GM12878 (cell line): ENCODE results near the gene ARRB2. TPM values are rescaled to one million over a fixed set of nuclear protein-coding genes. Genes with fewer than 3 reads are reported as not detected.

ENCODE experiments used
- ATAC-seq: fragments of 200-7000 bp; cut with Tn5 transposase; 3 replicates; pipeline ENCODE4 v1.9.1; 2020; ENCODE audit warnings: mild to moderate bottlenecking, moderate library complexity
- BruUV-seq: library from RNA; stranded (reverse); fragments of 400-500 nt; replicated peaks from 2 replicates; lab custom pipeline; 2021; lab: Mats Ljungman, UMichigan
- CTCF ChIA-PET: fragments of 300-600 bp; sonication (Branson Sonifier 250); formaldehyde crosslinking; extraction: SDS; loops from one replicate; lab custom pipeline; 2021; ENCODE audit warnings: inconsistent platforms; lab: Yijun Ruan, JAX
- POLR2A ChIA-PET: fragments of 350-600 bp; formaldehyde crosslinking; extraction: SDS; loops from one replicate; lab custom pipeline; 2021; ENCODE audit warnings: inconsistent platforms; lab: Charles Lee
- RAD21 ChIA-PET: fragments of 300-600 bp; sonication (Branson Sonifier 250); formaldehyde crosslinking; loops from one replicate; lab custom pipeline; 2023; ENCODE audit warnings: antibody characterized with exemption; ENCODE audit not compliant: unreplicated experiment; lab: Charles Lee
- SMC1A ChIA-PET: fragments of 300-600 bp; sonication (Branson Sonifier 250); formaldehyde crosslinking; loops from one replicate; lab custom pipeline; 2023; ENCODE audit not compliant: unreplicated experiment, uncharacterized antibody; lab: Charles Lee
- DNase-seq: peaks from one replicate; pipeline ENCODE4 v3.0.0-alpha.2; 2011; ENCODE audit warnings: low read depth, low spot score
- FAIRE-seq: peaks from 3 replicates; lab custom pipeline; 2011; peaks lifted over from hg19 to GRCh38; lab: Jason Lieb, UNC
- H2AFZ ChIP-seq: 2 replicates; pipeline ENCODE4 v1.6.0; 2011; ENCODE audit warnings: low read depth, low read length, control low read depth; ENCODE audit not compliant: control insufficient read depth
- H3K27ac ChIP-seq: 2 replicates; pipeline ENCODE4 v1.5.1; 2011; ENCODE audit warnings: control low read depth; ENCODE audit not compliant: control insufficient read depth, insufficient read depth
- H3K27me3 ChIP-seq, 2 experiments: replicated peaks in 1 of 2; 2 replicates each; pipeline versions ENCODE4 v1.6.0 to v1.6.1; 2011; ENCODE audit warnings: low read length in 1 of 2; ENCODE audit not compliant: control insufficient read depth in 2 of 2, insufficient read depth in 2 of 2
- H3K36me3 ChIP-seq, 2 experiments: 2 replicates each; pipeline ENCODE4 v1.5.1; 2011; ENCODE audit warnings: low read length in 1 of 2; ENCODE audit not compliant: control insufficient read depth in 2 of 2, insufficient read depth in 2 of 2
- H3K4me1 ChIP-seq: 2 replicates; pipeline ENCODE4 v1.6.1; 2011; ENCODE audit warnings: mild to moderate bottlenecking, low read length, moderate library complexity, mixed read lengths; ENCODE audit not compliant: control insufficient read depth, insufficient read depth
- H3K4me2 ChIP-seq: 2 replicates; pipeline ENCODE4 v1.6.0; 2011; ENCODE audit warnings: control low read depth; ENCODE audit not compliant: control insufficient read depth, insufficient read depth
- H3K4me3 ChIP-seq: fragments of 200-600 bp; sonication (generic); 2 replicates; pipeline ENCODE4 v1.5.1; 2016
- H3K79me2 ChIP-seq: 2 replicates; pipeline ENCODE4 v1.6.0; 2011; ENCODE audit warnings: low read length; ENCODE audit not compliant: control insufficient read depth, insufficient read depth
- H3K9ac ChIP-seq: 2 replicates; pipeline ENCODE4 v1.8.0; 2011; ENCODE audit warnings: low read length, control low read depth, mixed read lengths; ENCODE audit not compliant: control insufficient read depth, insufficient read depth
- H3K9me3 ChIP-seq: replicated peaks from 3 replicates; pipeline ENCODE4 v1.5.1; 2011; ENCODE audit warnings: mild to moderate bottlenecking, low read length; ENCODE audit not compliant: control insufficient read depth, insufficient read depth
- H4K20me1 ChIP-seq: 2 replicates; pipeline ENCODE4 v1.6.0; 2011; ENCODE audit not compliant: control insufficient read depth, insufficient read depth
- BCL3 ChIP-seq: IDR thresholded peaks from 2 replicates; pipeline ENCODE4 v1.6.1; 2011; ENCODE audit warnings: borderline replicate concordance, low read depth, mild to moderate bottlenecking, moderate library complexity, low read length; ENCODE audit not compliant: insufficient read depth, poor library complexity, severe bottlenecking
- ESRRA ChIP-seq: IDR thresholded peaks from 2 replicates; pipeline ENCODE4 v1.6.1; 2012; ENCODE audit warnings: mild to moderate bottlenecking, low read length, improper control_type of control experiment
- GATAD2B ChIP-seq: fragments of 450-650 bp; conservative IDR thresholded peaks from 2 replicates; pipeline ENCODE4 v1.6.1; 2017; ENCODE audit warnings: low read depth, mild to moderate bottlenecking, moderate library complexity
- HCFC1 ChIP-seq: fragments of 150-350 bp; IDR thresholded peaks from 2 replicates; pipeline ENCODE4 v1.6.1; 2014; ENCODE audit warnings: low read length
- IRF5 ChIP-seq: fragments of 450-650 bp; IDR thresholded peaks from 2 replicates; pipeline ENCODE4 v1.6.1; 2017; ENCODE audit warnings: borderline replicate concordance
- KLF5 ChIP-seq: fragments of 450-650 bp; IDR thresholded peaks from 2 replicates; pipeline ENCODE4 v1.6.1; 2014; ENCODE audit warnings: mild to moderate bottlenecking; ENCODE audit not compliant: partially characterized antibody
- NFYA ChIP-seq: IDR thresholded peaks from 2 replicates; pipeline ENCODE4 v1.6.1; 2011; ENCODE audit warnings: low read depth, mild to moderate bottlenecking, low read length, improper control_type of control experiment, borderline replicate concordance
- POLR2AphosphoS5 ChIP-seq: IDR thresholded peaks from 2 replicates; pipeline ENCODE4 v1.6.1; 2011; ENCODE audit warnings: mild to moderate bottlenecking, low read length, inconsistent platforms
- SPI1 ChIP-seq: IDR thresholded peaks from 2 replicates; pipeline ENCODE4 v1.6.1; 2011; ENCODE audit warnings: low read depth, mild to moderate bottlenecking, low read length, moderate library complexity, borderline replicate concordance; ENCODE audit not compliant: insufficient read depth
- SREBF2 ChIP-seq: IDR thresholded peaks from 2 replicates; pipeline ENCODE4 v1.6.1; 2012; ENCODE audit warnings: mild to moderate bottlenecking, low read length
- ZBTB40 ChIP-seq: fragments of 450-650 bp; IDR thresholded peaks from 2 replicates; pipeline ENCODE4 v1.6.1; 2016; ENCODE audit warnings: mild to moderate bottlenecking, moderate library complexity, borderline replicate concordance
- whole genome bisulfite sequencing: methylation state at CpG from one replicate; pipeline ENCODE4 v1.1.6; 2016; ENCODE audit warnings: low lambda C conversion rate; ENCODE audit not compliant: insufficient replicate concordance, insufficient coverage; ENCODE audit errors: missing lambda C conversion rate; 5-methylcytosine and 5-hydroxymethylcytosine counted together
- in situ Hi-C: fragments of 300-500 bp; cut with MboI; formaldehyde crosslinking; loops from 9 replicates; pipeline ENCODE4 v1.14.3; 2018; ENCODE audit warnings: mixed read lengths
- intact Hi-C: fragments of 100-400 bp; cut with micrococcal nuclease; formaldehyde crosslinking; loops from one replicate; pipeline ENCODE4 v1.14.2; 2022; ENCODE audit not compliant: unreplicated experiment
- polyA plus RNA-seq, 11 experiments: library from polyadenylated mRNA; depleted of rRNA in 4 of 11; unstranded in 6 of 11; stranded (reverse) in 5 of 11; fragments of >200 nt; fragmentation: Nextera tagmentation in 4 of 11; fragmentation: Illumina TruSeq in 1 of 11; extraction: Ambion mirVana in 4 of 11; extraction: Trizol in 1 of 11; gene quantifications; 1 replicate in 1 of 11; 2 replicates in 10 of 11; pipeline versions ENCODE4 v1.2.1 to v1.2.3, GENCODE V29; 2011 to 2016; ENCODE audit warnings: inconsistent platforms in 2 of 11, missing spikeins in 2 of 11, low read depth in 1 of 11
- total RNA-seq, 4 experiments: library from RNA; depleted of rRNA in 3 of 4; stranded (reverse); fragments of >200 nt in 3 of 4; fragmentation: Illumina TruSeq in 1 of 4; extraction: Trizol in 1 of 4; gene quantifications; 2 replicates each; pipeline versions ENCODE4 v1.2.1 to v1.2.3, GENCODE V29; 2013 to 2021
- TF ChIP-seq, protein P1 (sequence below): fragments of 450-650 bp; IDR thresholded peaks from 2 replicates; pipeline ENCODE4 v1.6.1; 2018; ENCODE audit warnings: borderline replicate concordance, mild to moderate bottlenecking; ENCODE audit not compliant: partially characterized antibody

ARRB2 gene
- total and polyA plus RNA-seq, 10 of the 15 experiments (the other 5 are each of a cell fraction or from before 2014, with no cell fraction given): 6.5 to 75.2 (median 43.1) TPM

DNA sequence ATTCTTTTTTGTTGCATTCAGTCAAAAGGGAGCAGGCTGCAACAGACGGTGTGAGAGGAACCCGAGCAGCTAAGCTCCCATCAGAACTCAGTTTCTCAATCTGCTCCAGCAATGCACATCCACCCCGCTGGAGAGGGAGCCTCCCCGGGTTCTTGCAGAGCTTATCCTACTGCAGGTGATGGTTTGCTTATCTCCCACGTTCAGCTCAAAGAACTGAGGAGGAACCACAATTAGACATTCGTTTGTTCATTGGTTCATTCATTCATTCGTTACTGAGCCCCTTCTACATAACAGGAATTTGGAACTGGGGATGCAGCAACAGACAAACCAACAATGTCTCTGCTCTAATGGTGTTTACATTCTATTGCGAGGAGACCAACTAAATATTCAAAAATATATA is 46.7 kb upstream of the ARRB2 start (continued):
- TF ChIP-seq NFYA (no peak), ZBTB40 (no peak), IRF5 (no peak), SPI1 (no peak), POLR2AphosphoS5 (no peak)

DNA sequence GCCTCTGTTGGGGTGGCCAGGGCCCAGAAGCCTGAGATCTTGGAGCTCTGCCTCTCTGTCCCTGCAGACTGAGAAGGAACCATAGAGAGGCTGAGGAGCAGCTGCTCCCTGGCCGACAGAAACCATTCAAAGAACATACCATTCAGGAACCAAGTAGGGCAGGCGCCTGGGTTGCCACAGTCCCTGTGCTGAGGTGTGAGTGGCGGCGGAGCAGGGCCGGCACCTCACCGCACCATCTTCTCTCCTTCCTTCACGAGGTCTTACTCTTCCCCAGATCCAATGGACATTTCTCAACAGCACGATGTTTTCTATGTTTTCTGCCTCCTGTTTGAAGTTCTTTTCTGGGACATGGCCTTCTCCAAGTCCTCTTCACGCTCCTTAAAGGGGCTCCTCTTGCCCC is 46.2 kb upstream of the ARRB2 start:
- intact Hi-C loops: no loop called here
- SMC1A ChIA-PET: no interaction called here
- POLR2A ChIA-PET: no interaction called here
- DNase-seq (no peak), FAIRE-seq (no peak), ATAC-seq (no peak)
- no peaks in the 10 kb centered on the region for H3K36me3 ChIP-seq
- no peaks in the 10 kb centered on the region; a peak in 1 of 4 replicates for H3K27me3 ChIP-seq
- RAD21 ChIA-PET: no interaction called here
- H4K20me1 ChIP-seq: no peaks in the 10 kb centered on the region
- WGBS: 48% methylated on average over 9 of the region's 9 CpGs
- no peak overlapping the region for H3K4me3 ChIP-seq
- no peak overlapping the region for H3K9ac ChIP-seq
- no peak overlapping the region for H3K4me2 ChIP-seq
- no peak overlapping the region for H2AFZ ChIP-seq
- no peaks in the 10 kb centered on the region for H3K4me1 ChIP-seq
- BruUV-seq: no TSS peak
- no peaks in the 10 kb centered on the region for H3K9me3 ChIP-seq
- CTCF ChIA-PET: interaction anchor here (0.8 kb wide), 1 partner anchor 111 kb away, joined by 3 read pairs; no protein-coding TSS in a partner anchor
- no peaks in the 10 kb centered on the region for H3K79me2 ChIP-seq
- H3K27ac ChIP-seq: no peak overlapping the region
- in situ Hi-C loops: no loop called here
- TF ChIP-seq KLF5 (no peak), HCFC1 (no peak), GATAD2B (no peak), SREBF2 (no peak), BCL3 (no peak), ESRRA (no peak)
- TF ChIP-seq, protein P1, sequence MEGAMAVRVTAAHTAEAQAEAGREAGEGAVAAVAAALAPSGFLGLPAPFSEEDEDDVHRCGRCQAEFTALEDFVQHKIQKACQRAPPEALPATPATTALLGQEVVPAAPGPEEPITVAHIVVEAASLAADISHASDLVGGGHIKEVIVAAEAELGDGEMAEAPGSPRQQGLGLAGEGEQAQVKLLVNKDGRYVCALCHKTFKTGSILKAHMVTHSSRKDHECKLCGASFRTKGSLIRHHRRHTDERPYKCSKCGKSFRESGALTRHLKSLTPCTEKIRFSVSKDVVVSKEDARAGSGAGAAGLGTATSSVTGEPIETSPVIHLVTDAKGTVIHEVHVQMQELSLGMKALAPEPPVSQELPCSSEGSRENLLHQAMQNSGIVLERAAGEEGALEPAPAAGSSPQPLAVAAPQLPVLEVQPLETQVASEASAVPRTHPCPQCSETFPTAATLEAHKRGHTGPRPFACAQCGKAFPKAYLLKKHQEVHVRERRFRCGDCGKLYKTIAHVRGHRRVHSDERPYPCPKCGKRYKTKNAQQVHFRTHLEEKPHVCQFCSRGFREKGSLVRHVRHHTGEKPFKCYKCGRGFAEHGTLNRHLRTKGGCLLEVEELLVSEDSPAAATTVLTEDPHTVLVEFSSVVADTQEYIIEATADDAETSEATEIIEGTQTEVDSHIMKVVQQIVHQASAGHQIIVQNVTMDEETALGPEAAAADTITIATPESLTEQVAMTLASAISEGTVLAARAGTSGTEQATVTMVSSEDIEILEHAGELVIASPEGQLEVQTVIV: no peak
